Cardiac septum (tissue), 1 donor: ENCODE measurements around the gene ANKRD33B. TPM values are rescaled to one million over a fixed set of nuclear protein-coding genes. Genes with fewer than 3 reads are reported as not detected.
"Not testable (repeated sequence)": the region's sequence is repeated elsewhere in the genome, so short reads cannot be mapped to it uniquely, and the experiment has no call there.

Source experiments
- DNase-seq: peaks from one replicate; pipeline ENCODE4 v3.0.0-alpha.2; 2020; ENCODE audit warnings: low spot score
- intact Hi-C: fragments of 100-400 bp; cut with DNase I; formaldehyde crosslinking; loops from one replicate; pipeline ENCODE4 v1.14.0; 2022
- total RNA-seq: library from RNA; stranded (reverse); fragmentation: NEBNext Ultra II Directional; extraction: Animal tissue kit (Norgen Biotek cat#: 25700); gene quantifications from one replicate; pipeline ENCODE4 v1.2.1, GENCODE V29; 2021
- donor health status: DM: no; HTN: no; CAD: no.

Gene ANKRD33B
- total RNA-seq, 1 donor from 2014 or later, result 15.2 TPM

DNA sequence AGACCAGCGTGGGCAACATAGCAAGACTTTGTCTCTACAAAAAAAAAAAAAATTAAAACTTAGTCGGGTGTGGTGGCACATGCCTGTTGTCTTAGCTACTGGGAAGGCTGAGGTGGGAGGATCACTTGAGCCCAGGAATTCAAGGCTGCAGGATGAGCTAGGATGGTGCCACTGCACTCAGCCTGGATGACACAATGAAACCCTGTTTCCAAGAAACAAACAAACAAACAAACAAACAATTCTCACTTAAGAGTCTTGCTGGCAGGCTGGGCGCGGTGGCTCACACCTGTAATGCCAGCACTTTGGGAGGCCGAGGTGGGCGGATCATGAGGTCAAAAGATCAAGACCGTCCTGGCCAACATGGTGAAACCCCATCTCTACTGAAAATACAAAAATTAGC is 11.0 kb downstream of the ANKRD33B start:
- intact Hi-C loops, DNase-seq: not testable (repeated sequence)

DNA sequence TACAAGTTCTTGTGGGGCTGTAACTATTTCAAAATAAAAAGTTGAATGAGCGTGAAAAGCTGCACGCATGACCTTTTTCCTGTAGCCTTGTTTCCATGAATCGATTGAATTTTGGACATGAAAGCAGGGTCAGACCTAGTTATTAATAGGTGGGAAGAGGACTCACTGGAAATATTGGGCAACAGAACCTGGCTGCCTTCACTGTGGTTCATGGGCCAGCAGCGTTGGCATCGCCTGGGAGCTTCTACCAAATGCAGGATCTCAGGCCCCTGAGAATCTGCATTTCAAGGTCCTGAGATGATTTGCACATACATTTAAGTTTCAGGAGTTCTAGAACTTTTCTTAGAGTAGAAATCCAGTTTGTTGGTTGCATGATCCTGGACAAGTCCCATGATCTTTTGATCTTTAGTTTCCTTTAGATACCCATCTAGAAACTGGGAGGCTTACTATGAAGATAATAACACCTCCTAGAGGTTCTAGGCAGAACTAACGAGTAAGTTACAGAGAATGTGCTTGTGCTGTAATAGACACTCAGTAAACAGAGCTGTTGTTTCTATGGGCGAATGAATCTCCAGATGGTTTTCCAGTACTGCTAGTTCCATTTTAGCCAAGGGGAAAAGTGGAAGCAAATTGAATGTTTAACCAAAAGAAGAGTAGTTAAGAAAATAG is 12.4 kb downstream of the ANKRD33B start:
- DNase-seq, result no peak
- intact Hi-C loops, result no loop called here

DNA sequence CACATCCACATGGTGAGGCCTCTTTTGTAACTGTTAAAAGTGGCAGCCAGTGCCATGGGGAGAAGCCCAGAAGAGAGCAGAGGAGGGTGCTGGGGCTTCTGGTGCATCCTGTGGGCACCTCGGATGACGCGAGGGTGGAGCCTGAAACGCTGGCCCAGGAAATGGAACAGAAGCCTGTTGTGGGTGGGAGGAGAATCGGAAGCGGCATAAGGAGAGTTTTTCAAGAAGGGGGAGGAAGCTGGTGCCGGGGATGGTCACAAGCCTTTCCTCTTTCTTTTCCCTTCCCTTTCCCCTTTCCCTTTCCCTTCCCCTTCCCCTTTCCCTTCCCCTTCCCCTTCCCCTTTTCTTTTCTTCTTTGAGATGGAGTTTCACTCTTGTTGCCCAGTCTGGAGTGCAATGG is 12.9 kb downstream of the ANKRD33B start:
- intact Hi-C loops, result loop anchor here (1.0 kb wide), 1 partner anchor 25 kb away; no protein-coding TSS in a partner anchor
- no peak for DNase-seq

DNA sequence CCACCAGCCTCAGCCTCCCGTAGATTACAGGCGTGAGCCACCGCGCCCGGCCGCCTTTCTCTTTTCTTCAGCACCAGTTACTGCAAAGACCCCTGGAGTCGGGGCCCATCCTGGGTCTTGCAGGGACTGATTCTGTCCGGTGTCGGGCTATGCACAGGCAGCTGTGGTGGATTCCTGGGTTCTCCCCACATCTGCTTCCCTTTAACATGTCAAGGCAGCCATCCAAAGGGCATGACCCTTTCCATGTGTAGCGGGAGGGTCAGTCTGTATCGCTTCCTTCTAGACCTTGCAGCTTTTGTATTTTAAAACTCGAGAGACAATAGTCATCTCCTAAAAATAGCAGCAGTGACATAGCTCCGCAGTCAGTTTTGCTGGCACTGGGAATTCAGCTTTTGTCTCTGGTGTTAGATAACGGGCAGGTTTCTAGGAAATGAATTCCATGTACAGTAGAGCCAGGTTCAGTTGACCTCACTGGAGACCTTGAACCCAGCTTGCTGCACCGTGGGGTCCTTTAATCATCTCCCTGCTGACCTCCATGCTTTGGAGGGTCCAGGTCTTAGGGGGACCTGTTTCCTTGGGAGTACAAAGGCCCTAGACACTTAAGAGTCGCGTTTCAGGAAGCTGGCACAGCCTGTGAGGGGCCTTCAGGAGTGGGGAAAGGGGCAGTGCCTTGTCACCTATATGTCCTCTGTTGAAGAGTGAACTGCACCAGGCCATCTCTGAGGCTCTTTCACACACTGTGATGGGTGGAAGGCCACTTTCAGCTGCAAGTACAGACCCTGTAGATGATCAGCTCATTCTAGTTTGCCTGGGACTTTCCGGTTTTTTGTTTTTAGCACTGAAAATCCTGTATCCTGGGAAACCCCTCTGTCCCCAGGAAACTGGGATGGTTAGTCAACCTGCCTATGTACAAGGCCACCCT is 13.8 kb downstream of the ANKRD33B start:
- intact Hi-C loops, result loop anchor here (1.0 kb wide), 1 partner anchor 24 kb away; no protein-coding TSS in a partner anchor
- no peak for DNase-seq

DNA sequence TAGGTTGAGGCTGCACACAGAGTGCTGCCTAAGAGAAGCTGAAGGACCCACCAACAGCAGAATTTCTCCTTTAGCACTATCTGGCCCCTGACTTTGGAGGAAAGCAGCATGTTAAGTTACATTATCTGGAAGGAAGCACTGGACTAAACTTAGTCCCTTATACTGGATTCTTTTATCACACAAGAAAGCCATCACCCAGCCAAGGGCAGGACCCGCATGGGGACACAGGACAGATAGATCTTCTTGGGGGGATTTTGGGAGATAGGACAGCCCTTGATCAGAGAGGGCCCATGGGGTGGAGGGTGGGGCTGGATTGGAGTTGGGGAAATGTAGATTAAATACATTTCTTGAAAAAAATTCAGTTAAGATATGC is 14.4 kb downstream of the ANKRD33B start:
- intact Hi-C loops, result no loop called here
- DNase-seq, result no peak

DNA sequence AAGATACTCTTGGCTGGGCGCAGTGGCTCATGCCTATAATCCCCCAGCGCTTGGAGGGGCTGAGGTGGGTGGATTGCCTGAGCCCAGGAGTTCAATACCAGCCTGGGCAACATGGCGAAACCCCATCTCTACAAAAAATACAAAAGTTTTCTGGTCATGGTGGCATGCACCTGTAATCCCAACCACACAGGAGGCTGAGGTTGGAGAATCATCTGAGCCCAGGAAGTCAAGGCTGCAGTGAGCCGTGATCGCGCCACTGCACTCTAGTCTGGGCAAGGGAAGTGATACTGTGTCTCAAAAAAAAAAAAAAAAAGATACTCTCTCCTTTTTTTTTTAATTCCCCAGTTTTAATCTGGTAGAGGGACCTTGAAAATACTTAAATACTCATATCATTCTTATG is 15.0 kb downstream of the ANKRD33B start:
- DNase-seq, result no peak
- intact Hi-C loops, result no loop called here

DNA sequence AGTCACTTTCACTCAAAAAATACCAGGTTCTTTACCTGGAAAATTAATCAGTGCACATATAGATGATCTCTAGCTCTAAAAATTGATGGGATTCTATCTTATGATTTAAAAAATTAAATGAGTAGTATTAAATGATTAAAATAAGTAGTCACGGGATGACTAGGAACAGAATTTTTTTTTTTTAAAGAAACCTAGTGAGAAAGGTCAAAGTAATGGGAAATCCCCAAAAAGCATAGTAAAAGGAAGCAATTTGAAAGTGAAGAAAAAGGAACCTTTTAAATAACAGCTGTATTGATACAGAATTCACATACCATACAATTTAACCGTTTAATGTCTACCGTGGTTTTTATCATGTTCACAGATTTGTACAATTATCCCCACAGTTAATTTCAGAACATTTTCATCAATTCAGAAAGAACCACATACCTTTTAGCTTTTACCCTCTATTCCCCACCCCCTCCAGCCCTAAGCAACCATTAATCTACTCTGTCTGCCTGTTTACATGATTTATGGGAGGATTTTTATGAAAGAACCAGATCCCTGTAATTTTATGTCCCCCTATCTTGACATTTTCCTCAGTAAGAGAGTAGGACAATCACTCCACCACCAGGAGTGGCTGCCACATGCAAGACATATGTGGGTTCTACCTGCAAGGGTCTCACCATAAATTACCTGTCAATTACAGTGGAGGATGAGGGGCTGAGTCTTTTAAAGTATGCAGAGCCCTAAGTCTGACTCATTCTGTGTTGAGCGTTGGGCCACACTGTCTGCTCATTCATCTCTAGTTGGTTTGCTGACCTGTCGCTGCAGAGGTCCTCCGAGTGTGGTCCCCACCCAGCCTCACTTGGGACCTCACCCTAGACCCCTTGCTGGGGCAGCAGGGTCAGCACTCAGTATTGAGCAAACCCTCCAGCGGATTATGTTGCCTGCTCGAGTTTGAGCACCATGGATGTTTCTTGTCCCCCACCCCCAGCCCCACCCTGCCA is 16.0 kb downstream of the ANKRD33B start:
- no peak for DNase-seq
- intact Hi-C loops, result loop anchor here (2.0 kb wide), 1 partner anchor 27 kb away; no protein-coding TSS in a partner anchor

DNA sequence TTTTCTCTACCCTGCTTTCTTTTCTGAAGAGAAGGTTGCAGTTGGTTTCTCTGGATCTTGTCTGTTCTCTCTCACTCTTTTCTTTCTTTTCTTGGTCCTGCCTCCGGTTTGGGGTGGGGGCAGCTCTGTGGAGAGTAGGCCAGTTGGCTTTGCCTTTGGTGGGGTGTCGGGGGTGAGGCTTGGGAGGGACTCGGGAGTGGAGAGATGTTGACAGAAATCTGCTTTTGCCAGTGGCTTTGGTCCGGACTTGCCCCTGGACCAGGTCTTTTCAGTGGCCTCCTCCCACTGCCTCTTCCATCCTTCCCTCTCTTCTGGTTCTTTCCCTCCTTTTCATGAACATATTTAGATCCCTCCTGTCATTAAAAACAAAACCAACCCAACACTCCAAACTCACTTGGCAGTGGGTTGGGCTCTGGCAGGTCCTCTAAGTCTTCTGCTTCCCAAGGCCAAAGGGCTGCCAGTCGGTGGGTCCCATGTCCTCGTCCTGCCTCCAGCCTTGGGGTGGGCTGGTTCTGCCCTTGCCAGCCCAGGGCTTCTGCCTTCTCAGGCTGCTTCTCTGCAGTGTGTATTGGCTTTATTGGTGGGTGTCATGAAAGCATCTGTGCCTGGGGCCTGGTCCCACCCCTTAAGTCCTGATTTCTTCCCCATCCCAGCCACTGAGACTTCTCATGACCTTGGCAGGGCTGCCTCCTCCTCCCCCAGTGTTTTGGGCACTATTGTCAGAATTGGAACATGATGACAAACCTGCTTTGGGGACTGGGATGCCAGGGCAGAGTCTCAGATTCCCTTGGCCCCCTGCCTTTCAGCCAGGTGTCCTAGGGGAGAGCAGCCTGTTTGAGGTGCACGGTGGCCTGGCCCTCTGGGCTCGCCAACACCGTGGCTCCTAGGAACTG is 16.9 kb downstream of the ANKRD33B start:
- DNase-seq, result no peak
- intact Hi-C loops, result loop anchor here (2.0 kb wide), 1 partner anchor 26 kb away; no protein-coding TSS in a partner anchor

DNA sequence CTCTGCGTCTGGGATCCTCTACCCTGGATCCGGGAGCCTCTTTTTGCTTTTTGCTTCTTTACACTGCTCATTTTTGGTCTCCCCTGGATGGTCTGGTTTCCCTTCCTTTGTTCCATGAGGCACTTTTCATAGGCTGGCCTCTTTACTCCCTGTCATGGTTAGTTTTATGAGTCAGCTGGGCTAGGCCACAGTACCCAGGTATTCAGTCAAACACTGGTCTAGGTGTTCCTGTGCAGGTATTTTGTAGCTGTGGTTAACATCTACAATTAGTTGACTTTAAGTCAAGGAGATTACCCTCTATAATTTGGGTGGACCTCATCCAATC is 17.5 kb downstream of the ANKRD33B start:
- no peak for DNase-seq
- intact Hi-C loops, result loop anchor here (2.0 kb wide), 1 partner anchor 25 kb away; no protein-coding TSS in a partner anchor

DNA sequence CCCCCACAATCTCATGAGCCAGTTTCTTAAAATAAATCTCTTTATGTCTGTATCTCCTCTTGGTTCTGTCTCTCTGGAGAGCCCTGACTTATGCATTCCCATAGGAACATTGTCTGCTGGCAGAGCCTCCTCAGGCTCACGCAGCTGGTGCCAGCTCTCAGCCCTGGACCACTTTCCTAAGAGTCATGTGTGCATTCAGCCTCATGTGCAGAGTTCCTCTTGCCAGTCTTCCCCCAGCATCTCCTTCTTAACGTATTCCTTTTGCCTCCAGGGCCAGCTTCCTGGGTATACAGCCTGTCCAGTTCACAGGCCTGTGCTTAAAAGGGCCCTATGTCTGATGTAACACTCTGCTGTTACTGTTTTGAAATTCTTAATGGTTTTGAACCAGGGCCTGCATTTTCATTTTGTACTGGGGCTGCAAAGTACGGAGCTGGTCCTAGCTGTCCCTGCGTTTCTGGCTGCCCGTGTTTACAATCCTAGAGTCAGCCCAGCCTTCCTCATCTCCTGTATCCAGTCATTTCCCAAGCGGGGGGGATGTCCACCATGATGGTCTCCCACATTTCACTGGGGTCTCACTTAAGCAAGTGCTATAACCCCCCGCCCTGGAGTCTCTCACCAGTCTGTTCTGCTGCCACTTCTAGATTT is 18.1 kb downstream of the ANKRD33B start:
- DNase-seq, result no peak
- intact Hi-C loops, result loop anchor here (2.0 kb wide), 1 partner anchor 25 kb away; no protein-coding TSS in a partner anchor

DNA sequence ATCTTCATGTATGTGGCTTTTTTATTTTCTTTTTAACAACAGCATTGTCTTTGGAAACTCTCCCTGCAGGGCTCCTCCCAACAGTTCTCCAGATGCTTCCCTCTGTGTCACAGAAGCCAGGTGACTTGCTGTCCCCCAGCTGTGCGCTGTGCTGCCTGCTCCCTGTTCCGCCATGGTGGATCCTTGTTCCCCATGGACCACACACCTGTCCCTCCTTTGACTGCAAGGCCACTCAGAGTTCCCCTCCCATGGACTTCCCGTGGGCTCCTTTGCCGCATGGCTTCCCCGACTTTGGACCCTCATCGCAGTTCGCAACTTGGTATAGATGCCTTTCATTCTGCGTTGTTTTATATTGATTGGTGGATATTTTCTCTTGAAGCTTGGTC is 18.6 kb downstream of the ANKRD33B start:
- no peak for DNase-seq
- intact Hi-C loops, result no loop called here

DNA sequence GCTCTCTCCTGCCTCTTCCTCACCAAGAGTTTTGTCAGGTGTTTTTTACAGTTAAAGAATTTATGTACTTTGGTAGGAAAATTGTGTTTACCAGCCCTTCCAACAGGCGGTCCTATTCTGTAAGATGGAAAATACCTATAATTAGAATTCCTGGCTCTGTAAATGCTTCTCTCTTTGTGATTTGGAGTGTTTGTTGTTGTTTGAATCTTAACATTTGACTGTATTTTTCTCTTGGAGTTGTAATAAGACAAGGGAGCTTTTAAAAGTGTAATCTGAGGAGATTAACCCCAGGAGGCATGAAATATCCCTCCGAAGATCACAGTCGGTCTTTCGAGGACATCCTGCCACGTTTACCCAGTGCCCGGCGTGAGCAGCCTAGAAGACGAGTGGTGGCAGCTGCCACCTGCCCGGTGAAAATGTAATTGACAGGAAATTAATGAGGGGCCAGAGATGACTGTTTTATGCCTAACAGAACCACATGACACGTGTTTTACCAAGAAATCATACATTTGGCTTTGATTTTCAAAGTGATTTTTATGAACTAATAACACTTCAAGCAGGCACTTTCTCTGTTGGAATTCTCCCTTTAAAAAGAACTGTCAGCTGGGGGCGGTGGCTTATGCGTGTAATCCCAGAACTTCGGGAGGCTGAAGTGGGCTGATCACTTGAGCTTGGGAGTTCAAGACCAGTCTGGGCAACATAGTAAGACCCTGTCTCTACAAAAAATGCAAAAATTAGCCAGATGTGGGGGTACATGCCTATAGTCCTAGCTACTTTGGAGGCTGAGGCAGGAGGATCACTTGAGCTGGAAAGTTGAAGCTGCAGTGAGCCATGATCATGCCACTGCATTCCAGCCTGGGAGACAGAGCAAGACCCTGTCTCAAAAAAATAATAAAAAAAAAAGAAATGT is 20.0 kb downstream of the ANKRD33B start:
- intact Hi-C loops, result no loop called here
- no peak for DNase-seq

DNA sequence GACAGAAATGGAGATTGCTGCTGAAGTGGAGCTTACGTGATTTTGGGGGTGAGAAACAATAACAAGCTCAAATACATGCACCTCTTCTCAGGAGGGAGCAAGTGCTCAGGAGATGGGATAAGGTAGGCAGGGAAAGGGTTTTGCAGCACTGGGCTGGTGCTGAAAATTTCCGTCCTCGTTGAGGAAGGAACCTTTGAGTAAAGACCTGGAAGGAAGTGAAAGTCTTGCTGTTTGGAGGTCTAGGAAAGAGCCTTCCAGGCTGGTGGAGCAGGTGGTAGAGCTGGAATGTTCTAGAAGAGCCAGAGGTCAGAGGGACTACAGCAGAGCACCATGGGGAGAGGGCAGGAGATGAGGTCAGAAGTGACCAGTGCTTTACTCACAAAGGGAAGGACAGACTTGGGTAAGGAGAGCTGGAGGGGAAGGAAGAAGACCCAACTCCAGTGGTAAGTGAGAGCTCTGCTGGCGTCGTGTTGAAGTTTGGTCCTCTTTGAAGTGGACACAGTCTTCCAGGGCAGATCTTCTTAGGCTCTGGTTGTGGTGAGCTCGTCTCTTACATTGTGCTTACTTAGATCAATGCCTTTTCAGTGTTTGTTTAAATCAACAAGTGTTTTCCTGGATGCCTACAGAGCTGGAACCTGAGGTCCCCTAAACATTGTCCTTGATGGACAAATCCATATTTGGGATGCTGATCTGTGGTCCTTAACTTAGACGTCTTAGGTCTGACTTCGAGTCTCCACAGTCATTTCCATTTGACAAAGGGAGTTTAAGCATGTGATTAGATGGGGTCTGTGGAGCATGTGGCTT is 21.0 kb downstream of the ANKRD33B start:
- DNase-seq, result no peak
- intact Hi-C loops, result no loop called here

DNA sequence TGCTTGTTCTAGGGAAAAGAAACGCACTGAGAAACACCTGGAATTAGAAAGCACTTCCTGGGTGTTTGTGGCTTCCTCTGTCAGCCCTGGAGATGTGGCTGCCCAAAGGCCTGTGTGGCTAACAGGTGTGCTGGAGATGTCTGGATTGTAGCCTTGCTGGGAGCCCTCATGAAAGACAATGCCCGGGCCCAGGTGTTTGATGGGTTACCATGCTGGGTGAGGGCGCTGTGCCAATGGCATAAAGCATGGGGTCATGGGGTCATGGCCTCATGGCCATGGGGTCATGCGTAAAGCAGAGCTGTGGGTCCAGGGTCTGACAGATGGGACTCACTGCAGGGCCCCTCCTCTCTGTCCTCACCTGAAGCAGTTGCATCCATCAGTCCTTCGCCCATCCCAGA is 21.6 kb downstream of the ANKRD33B start:
- intact Hi-C loops, result no loop called here
- no peak for DNase-seq

DNA sequence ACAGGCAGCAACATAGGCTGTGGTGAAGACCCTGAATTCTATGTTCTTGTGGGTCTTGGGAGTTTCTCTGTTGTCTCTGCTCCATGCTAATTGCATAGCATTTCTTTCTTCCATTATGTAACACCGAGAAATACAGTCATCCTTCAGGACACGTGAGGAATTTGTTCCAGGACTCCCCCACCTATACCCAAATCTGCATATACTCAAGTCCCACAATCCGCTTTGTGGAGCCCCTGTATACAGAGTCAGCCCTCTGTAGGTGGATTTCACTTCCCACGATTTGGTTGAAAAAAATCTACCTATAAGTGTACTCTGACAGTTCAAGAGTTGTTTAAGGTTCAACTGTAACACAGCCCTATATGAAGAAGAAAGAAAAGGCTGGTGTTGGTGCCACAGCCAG is 22.1 kb downstream of the ANKRD33B start:
- intact Hi-C loops, result no loop called here
- DNase-seq, result no peak

DNA sequence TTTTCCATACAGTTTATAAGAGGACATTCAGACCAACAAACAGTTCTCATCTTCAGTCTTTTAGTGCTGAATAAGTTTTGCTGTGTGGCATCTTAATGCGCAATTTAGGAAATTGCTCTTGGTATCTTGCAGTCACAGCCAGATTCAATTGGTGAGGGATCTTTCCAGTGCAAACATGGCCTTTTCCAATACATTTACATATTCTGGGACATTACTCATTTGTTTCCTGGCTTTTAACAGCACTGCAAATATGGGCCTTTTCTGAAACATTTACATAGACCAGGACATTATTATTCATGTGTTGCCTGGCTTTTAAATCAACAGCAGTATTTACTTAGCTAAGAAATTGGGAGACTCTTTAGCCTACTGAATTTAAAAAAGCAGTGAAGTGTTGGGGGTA is 22.7 kb downstream of the ANKRD33B start:
- intact Hi-C loops, result no loop called here

More for the DNA sequence above, 22.7 kb downstream of the ANKRD33B start:
- no peak for DNase-seq
